Measurements from ENCODE around the gene CHCHD3.
"Not testable (repeated sequence)": the region's sequence is repeated elsewhere in the genome, so short reads cannot be mapped to it uniquely, and the experiment has no call there.

CHCHD3 gene

DNA sequence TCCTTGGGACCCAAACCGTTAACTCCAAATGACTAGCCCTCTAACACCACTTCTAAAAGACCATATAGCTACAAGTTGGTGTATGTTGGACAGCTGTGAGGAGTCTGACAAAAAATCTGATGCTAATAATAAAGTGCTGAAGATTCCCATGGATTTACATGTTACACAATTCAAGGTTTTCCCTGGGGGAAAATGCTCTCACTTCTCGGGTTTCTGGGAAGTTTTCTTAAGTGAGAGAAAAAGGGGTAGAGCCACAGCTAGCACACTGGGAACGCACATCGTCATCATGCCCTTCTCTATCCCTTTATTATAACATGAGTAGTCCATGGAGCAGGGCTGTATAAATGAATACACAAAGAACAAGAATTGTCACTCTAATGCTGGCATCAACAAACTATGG, 162.1 kb downstream of the CHCHD3 start:
- no peaks in the 10 kb centered on the region for H3K27me3 ChIP-seq (replicated peaks in 2 of 5; ENCODE audit: control insufficient read depth in 4 of 5, insufficient read depth in 5 of 5, low read length in 4 of 5)
- H3K4me3 ChIP-seq (ENCODE audit: control insufficient read depth in 1 of 7, extremely low read depth in 1 of 7, insufficient read depth in 4 of 7, low read depth in 2 of 7, low read length in 6 of 7) = no peak overlapping the region
- DNase-seq = no peak
- H3K4me1 ChIP-seq (ENCODE audit: control extremely low read depth in 1 of 4, control insufficient read depth in 4 of 4, insufficient read depth in 4 of 4, low read length in 3 of 4) = no peaks in the 10 kb centered on the region
- H3K27ac ChIP-seq (ENCODE audit: insufficient read depth in 1 of 2, low read depth in 1 of 2, low read length in 2 of 2, poor library complexity in 1 of 2, severe bottlenecking in 2 of 2) = no peak overlapping the region
- H3K36me3 ChIP-seq (ENCODE audit: control insufficient read depth in 4 of 4, insufficient read depth in 4 of 4, low read length in 3 of 4) = peaks cover 0 to 3% (median 0%) of the 10 kb centered on the region in 4 experiments
- WGBS (ENCODE audit: insufficient coverage) = no CpG with 5 or more reads among the region's 4 CpGs
- no peaks in the 10 kb centered on the region for H3K9me3 ChIP-seq (ENCODE audit: control extremely low read depth in 1 of 5, control insufficient read depth in 4 of 5, insufficient read depth in 2 of 5, low read depth in 1 of 5, low read length in 4 of 5)
- CTCF ChIA-PET = no interaction called here
- POLR2A ChIA-PET = no interaction called here

DNA sequence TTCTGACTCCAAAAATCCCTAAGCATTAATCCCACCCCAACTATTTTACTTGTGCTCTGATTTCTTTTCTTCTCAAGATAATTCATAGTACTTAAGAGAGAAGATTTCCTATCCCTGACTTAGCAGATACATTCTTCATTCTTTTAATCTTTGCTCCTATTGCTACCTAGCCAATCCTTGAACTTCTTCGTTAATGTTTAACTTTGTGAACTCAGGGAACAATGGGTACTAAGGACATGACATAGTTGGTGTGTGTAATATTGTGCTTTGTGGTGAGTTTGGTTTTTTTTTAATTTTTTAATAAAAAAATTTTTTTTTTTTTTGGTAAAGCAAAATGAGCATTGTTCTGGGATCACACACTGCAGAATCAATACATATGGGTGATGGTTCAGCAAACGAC, 166.2 kb downstream of the CHCHD3 start:
- ChIA-PET POLR2A (no interaction called here), CTCF (no interaction called here)
- Histone ChIP-seq H3K4me1 (ENCODE audit: control extremely low read depth in 1 of 4, control insufficient read depth in 4 of 4, insufficient read depth in 4 of 4, low read length in 3 of 4) (no peaks in the 10 kb centered on the region), H3K36me3 (ENCODE audit: control insufficient read depth in 4 of 4, insufficient read depth in 4 of 4, low read length in 3 of 4) (peaks cover 0 to 17% (median 6%) of the 10 kb centered on the region in 4 experiments), H3K4me3 (ENCODE audit: control insufficient read depth in 1 of 7, extremely low read depth in 1 of 7, insufficient read depth in 4 of 7, low read depth in 2 of 7, low read length in 6 of 7) (no peak overlapping the region), H3K9me3 (ENCODE audit: control extremely low read depth in 1 of 5, control insufficient read depth in 4 of 5, insufficient read depth in 2 of 5, low read depth in 1 of 5, low read length in 4 of 5) (peaks cover 0 to 2% (median 0%) of the 10 kb centered on the region in 5 experiments), H3K27me3 (replicated peaks in 2 of 5; ENCODE audit: control insufficient read depth in 4 of 5, insufficient read depth in 5 of 5, low read length in 4 of 5) (no peaks in the 10 kb centered on the region), H3K27ac (ENCODE audit: insufficient read depth in 1 of 2, low read depth in 1 of 2, low read length in 2 of 2, poor library complexity in 1 of 2, severe bottlenecking in 2 of 2) (no peak overlapping the region)
- WGBS (ENCODE audit: insufficient coverage) = 100% methylated on average over 1 of the region's 2 CpGs
- no peak for DNase-seq

DNA sequence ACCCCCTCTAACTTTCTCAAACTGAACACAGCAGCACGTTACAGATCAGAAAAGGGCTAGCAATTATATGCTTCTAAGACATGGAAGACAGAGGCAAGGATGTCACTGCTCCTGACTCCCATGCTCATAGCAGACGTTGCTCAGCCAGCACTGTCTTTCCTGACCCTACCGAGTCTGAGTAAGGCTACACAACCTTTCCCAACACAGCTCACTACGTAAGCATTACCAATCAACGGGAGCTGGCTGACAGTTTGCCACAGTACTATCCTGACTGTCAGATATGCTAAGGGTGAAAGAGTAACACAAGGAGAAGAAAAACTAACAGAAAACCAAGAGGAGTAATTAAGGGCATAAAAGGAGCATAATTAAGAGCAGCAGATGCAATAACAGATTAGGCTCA, 171.2 kb downstream of the CHCHD3 start:
- no peak for DNase-seq
- ChIA-PET POLR2A (no interaction called here), CTCF (no interaction called here)
- no peak overlapping the region for H3K4me3 ChIP-seq (ENCODE audit: control insufficient read depth in 1 of 7, extremely low read depth in 1 of 7, insufficient read depth in 4 of 7, low read depth in 2 of 7, low read length in 6 of 7)
- H3K4me1 ChIP-seq (ENCODE audit: control extremely low read depth in 1 of 4, control insufficient read depth in 4 of 4, insufficient read depth in 4 of 4, low read length in 3 of 4) = no peaks in the 10 kb centered on the region
- H3K36me3 ChIP-seq (ENCODE audit: control insufficient read depth in 4 of 4, insufficient read depth in 4 of 4, low read length in 3 of 4) = peaks cover 0 to 19% (median 6%) of the 10 kb centered on the region in 4 experiments
- H3K27ac ChIP-seq (ENCODE audit: insufficient read depth in 1 of 2, low read depth in 1 of 2, low read length in 2 of 2, poor library complexity in 1 of 2, severe bottlenecking in 2 of 2) = no peak overlapping the region
- 97% methylated on average over 5 of the region's 5 CpGs for WGBS (ENCODE audit: insufficient coverage)
- no peaks in the 10 kb centered on the region for H3K27me3 ChIP-seq (replicated peaks in 2 of 5; ENCODE audit: control insufficient read depth in 4 of 5, insufficient read depth in 5 of 5, low read length in 4 of 5)
- H3K9me3 ChIP-seq (ENCODE audit: control extremely low read depth in 1 of 5, control insufficient read depth in 4 of 5, insufficient read depth in 2 of 5, low read depth in 1 of 5, low read length in 4 of 5) = peaks cover 0 to 2% (median 0%) of the 10 kb centered on the region in 5 experiments

DNA sequence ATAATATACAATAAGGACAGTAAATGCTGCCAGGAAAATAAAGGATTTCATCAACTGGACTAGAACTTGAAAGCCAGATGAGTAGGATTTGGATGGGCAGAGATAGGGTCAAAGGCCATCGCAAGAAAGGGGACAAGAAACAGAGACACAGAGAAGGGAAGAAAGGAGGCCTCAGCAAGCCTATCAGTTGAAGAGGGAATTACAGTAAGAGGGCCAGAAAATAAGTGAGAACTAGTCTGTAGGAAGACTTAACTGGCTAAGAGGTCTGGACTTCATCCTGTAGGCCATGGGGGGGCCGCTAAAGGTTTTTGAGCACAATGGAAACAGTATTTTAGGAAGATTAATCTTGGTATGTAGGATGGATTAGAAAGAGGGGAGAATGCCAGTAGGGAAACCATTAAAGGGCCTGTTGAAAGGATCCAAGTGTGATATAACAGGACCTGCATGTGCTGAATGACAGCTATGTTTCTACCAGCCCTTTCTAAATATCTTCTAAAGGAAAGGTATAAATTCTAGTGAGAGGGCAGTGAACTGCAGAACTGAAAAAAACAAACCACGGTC, 174.4 kb downstream of the CHCHD3 start:
- Histone ChIP-seq H3K4me3 (ENCODE audit: control insufficient read depth in 1 of 7, extremely low read depth in 1 of 7, insufficient read depth in 4 of 7, low read depth in 2 of 7, low read length in 6 of 7) (no peak overlapping the region), H3K9me3 (ENCODE audit: control extremely low read depth in 1 of 5, control insufficient read depth in 4 of 5, insufficient read depth in 2 of 5, low read depth in 1 of 5, low read length in 4 of 5) (peaks cover 0 to 6% (median 0%) of the 10 kb centered on the region in 5 experiments), H3K27ac (ENCODE audit: insufficient read depth in 1 of 2, low read depth in 1 of 2, low read length in 2 of 2, poor library complexity in 1 of 2, severe bottlenecking in 2 of 2) (no peak overlapping the region), H3K4me1 (ENCODE audit: control extremely low read depth in 1 of 4, control insufficient read depth in 4 of 4, insufficient read depth in 4 of 4, low read length in 3 of 4) (no peaks in the 10 kb centered on the region), H3K27me3 (replicated peaks in 2 of 5; ENCODE audit: control insufficient read depth in 4 of 5, insufficient read depth in 5 of 5, low read length in 4 of 5) (no peaks in the 10 kb centered on the region), H3K36me3 (ENCODE audit: control insufficient read depth in 4 of 4, insufficient read depth in 4 of 4, low read length in 3 of 4) (peaks cover 0 to 7% (median 4%) of the 10 kb centered on the region in 4 experiments)
- no peak for DNase-seq
- WGBS (ENCODE audit: insufficient coverage) = 96% methylated on average over 2 of the region's 3 CpGs
- ChIA-PET POLR2A (no interaction called here), CTCF (interaction anchor here (0.5 kb wide), 1 partner anchor 1585 kb away, joined by 3 read pairs; no protein-coding TSS in a partner anchor)

DNA sequence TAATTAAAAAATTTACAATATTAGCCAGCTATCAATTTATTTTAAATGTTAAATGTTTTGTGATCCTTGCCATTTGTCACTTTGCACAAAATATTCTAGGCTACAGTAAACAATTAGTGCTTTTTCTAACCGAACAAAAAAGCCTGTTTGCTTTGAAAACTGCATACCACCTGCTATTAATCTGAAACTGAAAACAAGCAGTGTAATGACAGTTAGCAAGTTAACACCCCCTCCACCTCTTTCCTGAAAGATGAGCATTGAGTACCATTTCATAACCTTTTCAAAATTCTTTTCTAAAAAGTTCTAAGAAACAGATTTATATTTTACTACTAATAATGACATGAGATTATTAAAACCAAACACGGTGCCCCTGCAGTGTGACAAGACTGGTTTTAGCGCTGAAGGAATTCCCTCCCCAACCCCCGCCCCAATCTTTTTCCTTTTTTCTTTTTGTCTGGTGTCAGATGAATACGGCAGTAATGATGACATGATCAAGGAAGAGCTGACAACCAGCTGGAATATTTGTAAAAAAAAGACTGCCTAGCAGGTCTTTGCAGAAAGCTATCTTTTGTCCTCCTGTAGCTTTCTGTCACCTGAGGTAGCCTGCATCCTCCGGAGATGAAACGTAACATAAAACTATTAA, 175.6 kb downstream of the CHCHD3 start:
- CTCF ChIA-PET = no interaction called here
- Histone ChIP-seq H3K36me3 (ENCODE audit: control insufficient read depth in 4 of 4, insufficient read depth in 4 of 4, low read length in 3 of 4) (peaks cover 0 to 7% (median under 1%) of the 10 kb centered on the region in 4 experiments), H3K27ac (ENCODE audit: insufficient read depth in 1 of 2, low read depth in 1 of 2, low read length in 2 of 2, poor library complexity in 1 of 2, severe bottlenecking in 2 of 2) (no peak overlapping the region), H3K4me3 (ENCODE audit: control insufficient read depth in 1 of 7, extremely low read depth in 1 of 7, insufficient read depth in 4 of 7, low read depth in 2 of 7, low read length in 6 of 7) (no peak overlapping the region), H3K27me3 (replicated peaks in 2 of 5; ENCODE audit: control insufficient read depth in 4 of 5, insufficient read depth in 5 of 5, low read length in 4 of 5) (no peaks in the 10 kb centered on the region), H3K4me1 (ENCODE audit: control extremely low read depth in 1 of 4, control insufficient read depth in 4 of 4, insufficient read depth in 4 of 4, low read length in 3 of 4) (no peaks in the 10 kb centered on the region), H3K9me3 (ENCODE audit: control extremely low read depth in 1 of 5, control insufficient read depth in 4 of 5, insufficient read depth in 2 of 5, low read depth in 1 of 5, low read length in 4 of 5) (peaks cover 0 to 4% (median 0%) of the 10 kb centered on the region in 5 experiments)
- POLR2A ChIA-PET = no interaction called here
- no peak for DNase-seq
- 100% methylated on average over 2 of the region's 7 CpGs for WGBS (ENCODE audit: insufficient coverage)

DNA sequence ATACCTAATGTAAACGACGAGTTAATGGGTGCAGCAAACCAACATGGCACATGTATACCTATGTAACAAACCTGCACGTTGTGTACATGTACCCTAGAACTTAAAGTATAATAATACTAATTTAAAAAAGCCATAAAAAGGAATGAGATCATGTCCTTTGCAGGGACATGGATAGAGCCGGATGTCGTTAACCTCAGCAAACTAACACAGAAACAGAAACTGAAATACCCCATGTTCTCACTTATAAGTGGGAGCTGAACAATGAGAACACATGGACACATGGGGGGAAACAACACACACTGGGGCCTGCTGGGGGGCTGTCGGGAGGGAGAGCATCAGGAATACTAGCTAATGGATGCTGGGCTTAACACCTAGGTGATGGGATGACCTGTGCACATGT, 176.8 kb downstream of the CHCHD3 start:
- WGBS (ENCODE audit: insufficient coverage) = 89% methylated on average over 1 of the region's 6 CpGs
- H3K27me3 ChIP-seq (replicated peaks in 2 of 5; ENCODE audit: control insufficient read depth in 4 of 5, insufficient read depth in 5 of 5, low read length in 4 of 5); H3K9me3 ChIP-seq (ENCODE audit: control extremely low read depth in 1 of 5, control insufficient read depth in 4 of 5, insufficient read depth in 2 of 5, low read depth in 1 of 5, low read length in 4 of 5); DNase-seq; H3K36me3 ChIP-seq (ENCODE audit: control insufficient read depth in 4 of 4, insufficient read depth in 4 of 4, low read length in 3 of 4); H3K4me1 ChIP-seq (ENCODE audit: control extremely low read depth in 1 of 4, control insufficient read depth in 4 of 4, insufficient read depth in 4 of 4, low read length in 3 of 4); H3K27ac ChIP-seq (ENCODE audit: insufficient read depth in 1 of 2, low read depth in 1 of 2, low read length in 2 of 2, poor library complexity in 1 of 2, severe bottlenecking in 2 of 2); CTCF ChIA-PET; H3K4me3 ChIP-seq (ENCODE audit: control insufficient read depth in 1 of 7, extremely low read depth in 1 of 7, insufficient read depth in 4 of 7, low read depth in 2 of 7, low read length in 6 of 7); POLR2A ChIA-PET: not testable (repeated sequence)

DNA sequence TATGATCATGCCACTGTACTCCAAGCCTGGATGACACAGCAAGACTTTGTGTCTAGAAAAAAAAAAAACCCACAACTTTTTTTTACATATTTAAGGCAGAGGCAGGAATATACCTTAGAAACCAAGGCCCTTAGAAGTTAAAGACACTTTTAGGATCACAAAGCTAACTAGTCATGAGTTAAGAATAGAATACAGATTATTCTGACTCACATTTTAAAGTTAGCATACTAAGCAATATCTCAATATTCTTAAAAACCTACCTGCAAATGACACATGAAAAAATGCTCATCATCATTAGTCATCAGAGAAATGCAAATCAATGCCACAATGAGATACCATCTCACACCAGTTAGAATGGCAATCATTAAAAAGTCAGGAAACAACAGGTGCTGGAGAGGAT, 177.7 kb downstream of the CHCHD3 start:
- Histone ChIP-seq H3K4me3 (ENCODE audit: control insufficient read depth in 1 of 7, extremely low read depth in 1 of 7, insufficient read depth in 4 of 7, low read depth in 2 of 7, low read length in 6 of 7) (no peak overlapping the region), H3K27me3 (replicated peaks in 2 of 5; ENCODE audit: control insufficient read depth in 4 of 5, insufficient read depth in 5 of 5, low read length in 4 of 5) (no peaks in the 10 kb centered on the region), H3K36me3 (ENCODE audit: control insufficient read depth in 4 of 4, insufficient read depth in 4 of 4, low read length in 3 of 4) (peaks cover 0 to 5% (median under 1%) of the 10 kb centered on the region in 4 experiments), H3K4me1 (ENCODE audit: control extremely low read depth in 1 of 4, control insufficient read depth in 4 of 4, insufficient read depth in 4 of 4, low read length in 3 of 4) (no peaks in the 10 kb centered on the region), H3K27ac (ENCODE audit: insufficient read depth in 1 of 2, low read depth in 1 of 2, low read length in 2 of 2, poor library complexity in 1 of 2, severe bottlenecking in 2 of 2) (no peak overlapping the region), H3K9me3 (ENCODE audit: control extremely low read depth in 1 of 5, control insufficient read depth in 4 of 5, insufficient read depth in 2 of 5, low read depth in 1 of 5, low read length in 4 of 5) (peaks cover 0 to 4% (median 0%) of the 10 kb centered on the region in 5 experiments)
- DNase-seq = no peak
- ChIA-PET POLR2A (no interaction called here), CTCF (no interaction called here)

Data from common myeloid progenitor, CD34-positive (primary cell).